ENCODE results near the gene PTTG1IP.
A peak's percentile ranks its signal among the peaks of the same experiment; 100 is the strongest.

Gene PTTG1IP

GRCh38 chr21:44918107-44918470 lies 44.6 kb upstream of the PTTG1IP start:
- Histone ChIP-seq H3K27ac (ENCODE audit: low read length) (0 out of 2 replicates have a peak overlapping the region, but pooled peaks have one; percentile 16), H4K20me1 (ENCODE audit: insufficient read depth, low read length) (peaks cover 24% of the 10 kb centered on the region), H3K9me3 (ENCODE audit: insufficient read depth, low read length, severe bottlenecking) (no peaks in the 10 kb centered on the region), H3K36me3 (ENCODE audit: insufficient read depth, low read length) (peaks cover 23% of the 10 kb centered on the region), H3K4me1 (ENCODE audit: insufficient read depth, low read length) (peaks cover 68% of the 10 kb centered on the region), H3K9ac (ENCODE audit: low read depth, low read length) (peak overlapping the region; percentile 14; the same call in 1 of the 2 replicates), H2AFZ (ENCODE audit: low read depth, low read length) (no peak overlapping the region), H3K4me2 (ENCODE audit: insufficient read depth, low read length) (0 out of 2 replicates have a peak overlapping the region, but pooled peaks have one; percentile 19), H3K79me2 (ENCODE audit: insufficient read depth, low read length) (peaks cover 57% of the 10 kb centered on the region), H3K4me3 (ENCODE audit: low read depth in 1 of 2, low read length in 2 of 2) (no peak overlapping the region), H3K27me3 (ENCODE audit: insufficient read depth, low read length, poor library complexity) (no peaks in the 10 kb centered on the region)
- DNase-seq (no peak), ATAC-seq (ENCODE audit: insufficient read depth, low read depth) (no peak)
- TF ChIP-seq EZH2 (IDR thresholded peaks at IDR 0.05; ENCODE audit: borderline replicate concordance, low read depth, low read length, severe bottlenecking) (no peak), CTCF (IDR thresholded peaks at IDR 0.05; ENCODE audit: borderline replicate concordance, extremely low read depth, low read length, poor library complexity, severe bottlenecking) (no peak)

DNA sequence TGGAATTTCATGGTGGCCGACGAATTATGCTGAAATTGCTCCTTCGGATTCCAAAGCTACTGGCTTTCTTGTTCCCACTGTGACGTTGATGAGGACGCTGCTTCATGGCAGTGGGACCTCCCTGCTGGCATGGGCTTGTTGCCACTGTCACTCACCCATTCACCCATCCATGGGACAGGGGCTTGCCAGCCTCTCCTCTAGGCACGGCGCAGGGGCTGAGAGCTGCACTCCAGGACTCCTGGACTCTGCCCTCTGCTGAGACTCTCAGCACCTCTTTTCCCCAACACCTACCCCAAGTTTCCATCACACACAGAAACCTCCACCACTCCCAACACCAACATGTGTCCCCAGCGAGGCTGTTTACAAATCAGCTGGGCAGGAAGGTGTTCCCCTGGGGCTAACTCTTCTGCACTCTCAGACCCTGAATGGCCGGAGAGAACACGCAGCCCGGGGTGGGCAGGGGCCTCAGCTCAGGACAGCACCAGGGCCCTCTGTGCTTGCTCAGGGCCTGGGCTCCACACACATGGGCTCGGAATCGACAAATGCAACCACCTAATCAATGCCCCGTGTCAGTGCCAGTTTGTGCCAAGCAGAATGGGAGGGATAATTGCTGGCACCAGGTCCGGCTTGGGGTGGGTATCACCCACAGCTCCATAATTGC lies 44.1 kb upstream of the PTTG1IP start:
- H3K27ac ChIP-seq (ENCODE audit: low read length), result no peak overlapping the region
- ATAC-seq (ENCODE audit: insufficient read depth, low read depth), result no peak
- H3K4me2 ChIP-seq (ENCODE audit: insufficient read depth, low read length), result 0 out of 2 replicates have a peak overlapping the region, but pooled peaks have one; percentile 19
- H2AFZ ChIP-seq (ENCODE audit: low read depth, low read length), result no peak overlapping the region
- DNase-seq, result no peak
- no peaks in the 10 kb centered on the region for H3K27me3 ChIP-seq (ENCODE audit: insufficient read depth, low read length, poor library complexity)
- H3K4me1 ChIP-seq (ENCODE audit: insufficient read depth, low read length), result peaks cover 72% of the 10 kb centered on the region
- TF ChIP-seq EZH2 (IDR thresholded peaks at IDR 0.05; ENCODE audit: borderline replicate concordance, low read depth, low read length, severe bottlenecking) (no peak), CTCF (IDR thresholded peaks at IDR 0.05; ENCODE audit: borderline replicate concordance, extremely low read depth, low read length, poor library complexity, severe bottlenecking) (no peak)
- peak overlapping the region; percentile 14; the same call in 1 of the 2 replicates for H3K9ac ChIP-seq (ENCODE audit: low read depth, low read length)
- no peaks in the 10 kb centered on the region for H3K9me3 ChIP-seq (ENCODE audit: insufficient read depth, low read length, severe bottlenecking)
- H3K79me2 ChIP-seq (ENCODE audit: insufficient read depth, low read length), result peaks cover 59% of the 10 kb centered on the region
- H3K4me3 ChIP-seq (ENCODE audit: low read depth in 1 of 2, low read length in 2 of 2), result no peak overlapping the region
- H4K20me1 ChIP-seq (ENCODE audit: insufficient read depth, low read length), result peaks cover 25% of the 10 kb centered on the region
- H3K36me3 ChIP-seq (ENCODE audit: insufficient read depth, low read length), result peaks cover 23% of the 10 kb centered on the region

GRCh38 chr21:44916965-44917364 lies 43.5 kb upstream of the PTTG1IP start:
- H4K20me1 ChIP-seq (ENCODE audit: insufficient read depth, low read length), result peaks cover 28% of the 10 kb centered on the region
- no peak overlapping the region for H3K4me3 ChIP-seq (ENCODE audit: low read depth in 1 of 2, low read length in 2 of 2)
- no peaks in the 10 kb centered on the region for H3K27me3 ChIP-seq (ENCODE audit: insufficient read depth, low read length, poor library complexity)
- no peak overlapping the region for H3K27ac ChIP-seq (ENCODE audit: low read length)
- H2AFZ ChIP-seq (ENCODE audit: low read depth, low read length), result no peak overlapping the region
- peaks cover 78% of the 10 kb centered on the region for H3K4me1 ChIP-seq (ENCODE audit: insufficient read depth, low read length)
- H3K36me3 ChIP-seq (ENCODE audit: insufficient read depth, low read length), result peaks cover 23% of the 10 kb centered on the region
- no peak overlapping the region for H3K4me2 ChIP-seq (ENCODE audit: insufficient read depth, low read length)
- no peak for TF ChIP-seq CTCF (IDR thresholded peaks at IDR 0.05; ENCODE audit: borderline replicate concordance, extremely low read depth, low read length, poor library complexity, severe bottlenecking)
- no peak overlapping the region for H3K9ac ChIP-seq (ENCODE audit: low read depth, low read length)
- no peaks in the 10 kb centered on the region for H3K9me3 ChIP-seq (ENCODE audit: insufficient read depth, low read length, severe bottlenecking)
- no peak for ATAC-seq (ENCODE audit: insufficient read depth, low read depth)
- peaks cover 62% of the 10 kb centered on the region for H3K79me2 ChIP-seq (ENCODE audit: insufficient read depth, low read length)
- DNase-seq, result no peak
